Measurements from ENCODE around the gene TMEM115.

- TF ChIP-seq CTCF (CRISPR knock-in tag; IDR thresholded peaks at IDR 0.05): no peak
- no peak for TF ChIP-seq POLR2AphosphoS5 (IDR thresholded peaks at IDR 0.05; ENCODE audit: low read depth, low read length)
- peak; percentile 77 for TF ChIP-seq ARID4A (CRISPR knock-in tag; IDR thresholded peaks at IDR 0.05; ENCODE audit: borderline replicate concordance)
- peak in 1 of 2 experiments; percentile 58; a peak in 1 of 4 replicates for TF ChIP-seq POLR2A (IDR thresholded peaks at IDR 0.05; ENCODE audit: insufficient read depth in 1 of 2, low read depth in 2 of 2, low read length in 2 of 2)
- TF ChIP-seq RELA (CRISPR knock-in tag; IDR thresholded peaks at IDR 0.05): no peak
- no peak for TF ChIP-seq ZNF331 (CRISPR knock-in tag; IDR thresholded peaks at IDR 0.05)
- TF ChIP-seq CREB1 (IDR thresholded peaks at IDR 0.05): no peak
- no peak for TF ChIP-seq CREB1 (CRISPR knock-in tag; IDR thresholded peaks at IDR 0.05)
- TF ChIP-seq TFAP4 (IDR thresholded peaks at IDR 0.05; ENCODE audit: borderline replicate concordance, low read depth): no peak
These were observed 38.4 kb downstream of the TMEM115 start for GRCh38 chr3:50320853-50321335.

Measured in HepG2 (cell line).